ENCODE measurements around the gene GGT5. TPM values are rescaled to one million over a fixed set of nuclear protein-coding genes. Genes with fewer than 3 reads are reported as not detected.

GGT5 gene
- total RNA-seq, 1 experiment from 2014 or later, result 34.6 TPM

- Mint-ChIP-seq H3K9me3 (ENCODE audit: unreplicated experiment) (no peaks in the 10 kb centered on the region), H3K4me3 (ENCODE audit: unreplicated experiment) (no peak overlapping the region), H3K4me1 (ENCODE audit: insufficient read depth, unreplicated experiment) (no peaks in the 10 kb centered on the region), H3K36me3 (ENCODE audit: insufficient read depth, unreplicated experiment) (peaks cover 36% of the 10 kb centered on the region), H3K27ac (ENCODE audit: low read depth, unreplicated experiment) (no peak overlapping the region), H3K27me3 (ENCODE audit: insufficient read depth, unreplicated experiment) (no peaks in the 10 kb centered on the region)
- no peak for DNase-seq (ENCODE audit: unreplicated experiment)
- no peak for TF ChIP-seq CTCF (IDR thresholded peaks at IDR 0.05; ENCODE audit: unreplicated experiment)
- POLR2A ChIA-PET, result interaction anchor here (0.6 kb wide), 1 partner anchor 16 kb away, joined by 4 read pairs; no protein-coding TSS in a partner anchor
- intact Hi-C loops (cut with micrococcal nuclease), result no loop called here
- BruUV-seq (replicated peaks), result no TSS peak
- CTCF ChIA-PET, result no interaction called here
Measured at GRCh38 chr22:24224468-24224867, 20.4 kb downstream of the GGT5 start.

GRCh38 chr22:24219750-24220149 lies 25.1 kb downstream of the GGT5 start:
- Mint-ChIP-seq H3K4me3 (ENCODE audit: unreplicated experiment) (no peak overlapping the region), H3K4me1 (ENCODE audit: insufficient read depth, unreplicated experiment) (no peaks in the 10 kb centered on the region), H3K9me3 (ENCODE audit: unreplicated experiment) (no peaks in the 10 kb centered on the region), H3K27ac (ENCODE audit: low read depth, unreplicated experiment) (no peak overlapping the region), H3K36me3 (ENCODE audit: insufficient read depth, unreplicated experiment) (peaks cover 28% of the 10 kb centered on the region), H3K27me3 (ENCODE audit: insufficient read depth, unreplicated experiment) (no peaks in the 10 kb centered on the region)
- POLR2A ChIA-PET, result no interaction called here
- BruUV-seq (replicated peaks), result no TSS peak
- intact Hi-C loops (cut with micrococcal nuclease), result no loop called here
- CTCF ChIA-PET, result no interaction called here
- no peak for DNase-seq (ENCODE audit: unreplicated experiment)
- TF ChIP-seq CTCF (IDR thresholded peaks at IDR 0.05; ENCODE audit: unreplicated experiment), result no peak

- H3K9me3 Mint-ChIP-seq (ENCODE audit: unreplicated experiment), result no peaks in the 10 kb centered on the region
- no peak for DNase-seq (ENCODE audit: unreplicated experiment)
- peaks cover 13% of the 10 kb centered on the region for H3K36me3 Mint-ChIP-seq (ENCODE audit: insufficient read depth, unreplicated experiment)
- ChIA-PET POLR2A (no interaction called here), CTCF (interaction anchor here (1.5 kb wide), 1 partner anchor 28 kb away, joined by 8 read pairs; no protein-coding TSS in a partner anchor)
- no peak for TF ChIP-seq CTCF (IDR thresholded peaks at IDR 0.05; ENCODE audit: unreplicated experiment)
- intact Hi-C loops (cut with micrococcal nuclease), result no loop called here
- no peak overlapping the region for H3K4me3 Mint-ChIP-seq (ENCODE audit: unreplicated experiment)
- no TSS peak for BruUV-seq (replicated peaks)
- H3K27me3 Mint-ChIP-seq (ENCODE audit: insufficient read depth, unreplicated experiment), result no peaks in the 10 kb centered on the region
- no peaks in the 10 kb centered on the region for H3K4me1 Mint-ChIP-seq (ENCODE audit: insufficient read depth, unreplicated experiment)
- H3K27ac Mint-ChIP-seq (ENCODE audit: low read depth, unreplicated experiment), result no peak overlapping the region
Measured at GRCh38 chr22:24217384-24217783, 27.5 kb downstream of the GGT5 start.

- TF ChIP-seq CTCF (IDR thresholded peaks at IDR 0.05; ENCODE audit: unreplicated experiment), result no peak
Measured at GRCh38 chr22:24216541-24217209, 28.2 kb downstream of the GGT5 start.

More at GRCh38 chr22:24216541-24217209, 28.2 kb downstream of the GGT5 start:
- Mint-ChIP-seq H3K27me3 (ENCODE audit: insufficient read depth, unreplicated experiment) (no peaks in the 10 kb centered on the region), H3K27ac (ENCODE audit: low read depth, unreplicated experiment) (no peak overlapping the region), H3K9me3 (ENCODE audit: unreplicated experiment) (no peaks in the 10 kb centered on the region), H3K36me3 (ENCODE audit: insufficient read depth, unreplicated experiment) (peaks cover 13% of the 10 kb centered on the region), H3K4me3 (ENCODE audit: unreplicated experiment) (no peak overlapping the region), H3K4me1 (ENCODE audit: insufficient read depth, unreplicated experiment) (no peaks in the 10 kb centered on the region)
- no TSS peak for BruUV-seq (replicated peaks)
- intact Hi-C loops (cut with micrococcal nuclease), result no loop called here
- POLR2A ChIA-PET, result no interaction called here
- CTCF ChIA-PET, result interaction anchor here (1.0 kb wide), 1 partner anchor 107 kb away, joined by 3 read pairs; no protein-coding TSS in a partner anchor
- DNase-seq (ENCODE audit: unreplicated experiment), result no peak
